Kidney (tissue), 14 donors: Measurements from ENCODE around the gene FAM181B. TPM values are rescaled to one million over a fixed set of nuclear protein-coding genes. Genes with fewer than 3 reads are reported as not detected.
A peak's percentile ranks its signal among the peaks of the same experiment; 100 is the strongest.

ENCODE experiments used
- DNase-seq, 5 donors: peaks; one replicate each; pipeline ENCODE4 v3.0.0-alpha.2; 2013 to 2020
- FAIRE-seq: peaks from 2 replicates; lab custom pipeline; 2012; peaks lifted over from hg19 to GRCh38; lab: Jason Lieb, UNC
- H3K27ac ChIP-seq, 2 donors: one replicate each; pipeline ENCODE4 v1.7.0; 2013; ENCODE audit warnings: low read depth in 2 of 2, low read length in 2 of 2, inconsistent platforms in 1 of 2
- H3K27me3 ChIP-seq: one replicate; pipeline ENCODE4 v1.7.1; 2013; ENCODE audit warnings: low read length, inconsistent platforms; ENCODE audit not compliant: control insufficient read depth, insufficient read depth
- H3K36me3 ChIP-seq, 3 donors: one replicate each; pipeline versions ENCODE4 v1.7.0 to v1.7.1; 2013; ENCODE audit warnings: low read length in 3 of 3, control low read depth in 1 of 3, inconsistent platforms in 1 of 3; ENCODE audit not compliant: insufficient read depth in 3 of 3, control insufficient read depth in 2 of 3
- H3K4me1 ChIP-seq, 3 donors: one replicate each; pipeline versions ENCODE4 v1.7.0 to v1.7.1; 2013; ENCODE audit warnings: low read length in 3 of 3, inconsistent platforms in 1 of 3, low read depth in 1 of 3; ENCODE audit not compliant: control insufficient read depth in 2 of 3, insufficient read depth in 2 of 3
- H3K4me3 ChIP-seq, 3 donors: one replicate each; pipeline versions ENCODE4 v1.7.0 to v1.8.1; 2013; ENCODE audit warnings: low read length in 3 of 3, control low read depth in 1 of 3, inconsistent platforms in 1 of 3
- H3K9ac ChIP-seq, 3 donors: one replicate each; pipeline versions ENCODE4 v1.7.0 to v1.7.1; 2013; ENCODE audit warnings: low read length in 3 of 3, control low read depth in 1 of 3, inconsistent platforms in 1 of 3
- H3K9me3 ChIP-seq, 3 donors: one replicate each; pipeline versions ENCODE4 v1.7.0 to v1.7.1; 2013; ENCODE audit warnings: low read length in 3 of 3, control low read depth in 1 of 3, inconsistent platforms in 1 of 3; ENCODE audit not compliant: control insufficient read depth in 2 of 3, insufficient read depth in 1 of 3
- CTCF ChIP-seq: IDR thresholded peaks from 3 replicates; pipeline ENCODE4 v1.5.1; 2012; ENCODE audit warnings: mild to moderate bottlenecking, moderate library complexity, borderline replicate concordance; ENCODE audit not compliant: insufficient read depth; ENCODE audit errors: extremely low read depth
- intact Hi-C: fragments of 100-400 bp; cut with DNase I; formaldehyde crosslinking; loops from one replicate; pipeline ENCODE4 v1.11.1; 2022
- polyA plus RNA-seq: library from polyadenylated mRNA; stranded (reverse); fragments of 350-450 nt; fragmentation: Illumina TruSeq; extraction: RNeasy Lipid Tissue Mini Kit (QIAGEN cat#74804); gene quantifications from one replicate; pipeline ENCODE4 v1.2.3, GENCODE V29; 2014; ENCODE audit warnings: low read depth, low replicate concordance; ENCODE audit not compliant: insufficient read depth
- total RNA-seq: library from RNA; stranded (reverse); fragmentation: NEBNext Ultra II Directional; extraction: Animal tissue kit (Norgen Biotek cat#: 25700); gene quantifications from one replicate; pipeline ENCODE4 v1.2.1, GENCODE V29; 2021
- donor health status: control.
- donor health status: control.
- donor health status: control.
- donor health status: control.
- donor health status: control.
- donor health status: DM: yes; HTN: yes; CAD: no.
- donor health status: Normal renal cell carcinoma (clear cell type).

FAM181B gene
- total and polyA plus RNA-seq, 2 donors from 2014 or later: 0.97 to 1.3 TPM

- no peaks in the 10 kb centered on the region for H3K36me3 ChIP-seq
- intact Hi-C loops: no loop called here
- no peaks in the 10 kb centered on the region for H3K27me3 ChIP-seq
- TF ChIP-seq CTCF: no peak
- no peak for FAIRE-seq
- no peak overlapping the region for H3K9ac ChIP-seq
- DNase-seq: no peak
- H3K9me3 ChIP-seq: no peaks in the 10 kb centered on the region
- H3K4me3 ChIP-seq: no peak overlapping the region
- H3K4me1 ChIP-seq: peaks cover 0 to 3% (median 0%) of the 10 kb centered on the region in 3 donors
- no peak overlapping the region for H3K27ac ChIP-seq
These were observed 50.6 kb downstream of the FAM181B start for GRCh38 chr11:82683029-82683428.

- no peak overlapping the region for H3K27ac ChIP-seq
- H3K9me3 ChIP-seq: no peaks in the 10 kb centered on the region
- intact Hi-C loops: no loop called here
- peak; percentile 67 for TF ChIP-seq CTCF
- no peak for FAIRE-seq
- H3K4me1 ChIP-seq: peaks cover 0 to 3% (median 0%) of the 10 kb centered on the region in 3 donors
- H3K4me3 ChIP-seq: no peak overlapping the region
- H3K9ac ChIP-seq: no peak overlapping the region
- H3K36me3 ChIP-seq: no peaks in the 10 kb centered on the region
- no peaks in the 10 kb centered on the region for H3K27me3 ChIP-seq
- peak in 2 of 5 donors; percentile 34 to 66 for DNase-seq
These were observed 51.5 kb downstream of the FAM181B start for GRCh38 chr11:82682003-82682751.

GRCh38 chr11:82680252-82680651 is 53.4 kb downstream of the FAM181B start:
- Histone ChIP-seq H3K4me3 (no peak overlapping the region), H3K27ac (no peak overlapping the region), H3K9me3 (no peaks in the 10 kb centered on the region), H3K36me3 (no peaks in the 10 kb centered on the region), H3K9ac (no peak overlapping the region), H3K27me3 (no peaks in the 10 kb centered on the region), H3K4me1 (peaks cover 0 to 3% (median 0%) of the 10 kb centered on the region in 3 donors)
- DNase-seq: no peak
- no peak for FAIRE-seq
- TF ChIP-seq CTCF: no peak
- intact Hi-C loops: no loop called here

Other genes with a start within 250 kb of the FAM181B start
- 115 TPM for gene PRCP, start 166.6 kb upstream of the FAM181B start, total RNA-seq
- 202 TPM for gene PRCP, start 166.6 kb upstream of the FAM181B start, polyA plus RNA-seq
- gene DDIAS, start 167.9 kb upstream of the FAM181B start, total RNA-seq: 1.4 TPM
- gene DDIAS, start 167.9 kb upstream of the FAM181B start, polyA plus RNA-seq: 0.19 TPM